ENCODE measurements around the gene ERLIN1.

GRCh38 chr10:100119726-100120125, 66.1 kb downstream of the ERLIN1 start:
- TF ChIP-seq POLR2AphosphoS5 (IDR thresholded peaks at IDR 0.05; ENCODE audit: low read depth, low read length) (no peak), REST (IDR thresholded peaks at IDR 0.05; ENCODE audit: insufficient read depth in 1 of 2, low read depth in 2 of 2, low read length in 2 of 2) (no peak)

Data from PFSK-1 (cell line).